Nephron (organoid): Measurements from ENCODE around the gene DEPDC4.

Experiments
- H3K27ac Mint-ChIP-seq, 3 experiments: 2 replicates each; pipeline ENCODE4 v1.8.0; 2020; ENCODE audit warnings: mixed read lengths in 3 of 3, mild to moderate bottlenecking in 2 of 3, moderate library complexity in 1 of 3
- H3K27me3 Mint-ChIP-seq: 2 replicates; pipeline ENCODE4 v1.8.0; 2021; ENCODE audit warnings: low read depth, mild to moderate bottlenecking, moderate library complexity, mixed read lengths
- H3K36me3 Mint-ChIP-seq: 2 replicates; pipeline ENCODE4 v1.8.0; 2020; ENCODE audit warnings: low read depth, mixed read lengths
- H3K4me1 Mint-ChIP-seq: 2 replicates; pipeline ENCODE4 v1.8.0; 2020; ENCODE audit warnings: mixed read lengths
- H3K4me3 Mint-ChIP-seq, 3 experiments: 2 replicates each; pipeline ENCODE4 v1.8.0; 2020; ENCODE audit warnings: mild to moderate bottlenecking in 3 of 3, mixed read lengths in 3 of 3, moderate library complexity in 2 of 3
- H3K9me3 Mint-ChIP-seq: 2 replicates; pipeline ENCODE4 v1.8.0; 2020; ENCODE audit warnings: mixed read lengths
- CTCF ChIP-seq, 3 experiments: fragments of 200-600 bp; sonication (generic); IDR thresholded peaks; one replicate each; pipeline ENCODE4 v1.5.0; 2021; ENCODE audit warnings: antibody characterized with exemption in 3 of 3; ENCODE audit not compliant: unreplicated experiment in 3 of 3

DEPDC4 gene

DNA sequence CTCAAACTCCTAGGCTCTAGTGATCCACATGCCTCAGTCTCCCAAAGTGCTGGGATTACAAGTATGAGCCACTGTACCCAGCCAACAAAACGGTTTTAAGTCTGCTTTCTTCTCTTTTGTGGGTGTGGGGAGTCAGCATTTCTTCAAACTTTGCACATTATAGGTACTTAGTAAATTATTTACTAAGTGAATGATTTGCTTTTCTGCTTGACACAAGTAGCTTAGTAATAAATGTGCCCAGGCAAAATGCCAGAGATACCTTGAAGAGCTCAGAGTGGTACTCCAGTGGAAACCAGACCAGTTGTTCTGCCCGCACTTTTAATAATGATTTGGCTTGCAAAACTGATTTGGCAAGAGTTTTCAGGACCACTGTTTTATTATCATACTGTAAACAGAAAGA is 15.0 kb downstream of the DEPDC4 start:
- no peaks in the 10 kb centered on the region for H3K9me3 Mint-ChIP-seq
- H3K4me3 Mint-ChIP-seq = no peak overlapping the region
- H3K36me3 Mint-ChIP-seq = no peaks in the 10 kb centered on the region
- no peak for TF ChIP-seq CTCF (IDR thresholded peaks at IDR 0.05; ENCODE audit: unreplicated experiment in 3 of 3)
- no peaks in the 10 kb centered on the region for H3K27me3 Mint-ChIP-seq
- H3K4me1 Mint-ChIP-seq = no peaks in the 10 kb centered on the region
- H3K27ac Mint-ChIP-seq = peak overlapping the region; percentile 70 to 90 (median 85)

DNA sequence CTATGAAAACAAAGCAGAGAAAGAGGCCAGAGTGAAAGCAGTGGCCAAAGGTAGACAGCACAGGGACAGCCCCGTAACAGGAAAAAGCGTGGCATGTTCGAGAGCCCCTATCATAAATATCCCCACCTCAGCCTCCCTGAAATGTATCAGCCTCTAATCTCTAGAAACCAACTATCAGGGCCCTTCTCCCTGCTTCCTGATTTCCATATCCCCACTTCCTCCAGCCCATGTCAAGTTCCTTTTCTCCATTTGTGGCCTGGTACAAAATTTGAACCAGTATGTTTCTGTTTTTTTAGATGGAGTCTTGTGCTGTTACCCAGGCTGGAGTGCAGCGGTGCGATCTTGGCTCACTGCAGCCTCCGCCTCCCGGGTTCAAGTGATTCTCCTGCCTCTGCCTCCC is 16.9 kb downstream of the DEPDC4 start:
- no peaks in the 10 kb centered on the region for H3K4me1 Mint-ChIP-seq
- TF ChIP-seq CTCF (IDR thresholded peaks at IDR 0.05; ENCODE audit: unreplicated experiment in 3 of 3) = no peak
- H3K9me3 Mint-ChIP-seq = no peaks in the 10 kb centered on the region
- H3K36me3 Mint-ChIP-seq = no peaks in the 10 kb centered on the region
- peaks cover 4% of the 10 kb centered on the region for H3K27me3 Mint-ChIP-seq
- no peak overlapping the region for H3K4me3 Mint-ChIP-seq
- no peak overlapping the region for H3K27ac Mint-ChIP-seq

DNA sequence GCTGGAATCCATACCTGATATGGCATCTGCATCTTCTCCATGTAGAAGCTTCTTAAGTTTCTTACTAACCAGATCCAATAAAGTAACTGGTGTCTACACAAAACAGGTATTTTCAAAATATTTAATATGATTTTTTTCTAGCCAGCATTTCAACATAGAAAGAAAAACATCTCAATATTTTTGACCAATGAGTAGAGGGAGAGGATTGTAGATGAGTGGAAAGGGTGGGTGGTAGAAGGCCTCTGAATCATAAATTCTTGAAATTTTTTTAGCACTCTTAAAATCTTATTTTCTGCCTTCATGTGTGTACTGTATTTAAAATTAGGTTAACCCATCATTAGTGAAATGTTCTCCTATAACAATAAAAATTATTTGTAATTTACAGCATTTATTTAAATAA is 18.0 kb downstream of the DEPDC4 start:
- H3K4me1 Mint-ChIP-seq = no peaks in the 10 kb centered on the region
- no peaks in the 10 kb centered on the region for H3K36me3 Mint-ChIP-seq
- no peak overlapping the region for H3K4me3 Mint-ChIP-seq
- H3K27ac Mint-ChIP-seq = no peak overlapping the region
- H3K27me3 Mint-ChIP-seq = peaks cover 4% of the 10 kb centered on the region
- TF ChIP-seq CTCF (IDR thresholded peaks at IDR 0.05; ENCODE audit: unreplicated experiment in 3 of 3) = no peak
- H3K9me3 Mint-ChIP-seq = no peaks in the 10 kb centered on the region

GRCh38 chr12:100247765-100248164 is 19.1 kb downstream of the DEPDC4 start:
- Mint-ChIP-seq H3K27ac (no peak overlapping the region), H3K36me3 (no peaks in the 10 kb centered on the region), H3K27me3 (peaks cover 4% of the 10 kb centered on the region), H3K4me3 (no peak overlapping the region), H3K9me3 (no peaks in the 10 kb centered on the region), H3K4me1 (no peaks in the 10 kb centered on the region)
- TF ChIP-seq CTCF (IDR thresholded peaks at IDR 0.05; ENCODE audit: unreplicated experiment in 3 of 3) = no peak

DNA sequence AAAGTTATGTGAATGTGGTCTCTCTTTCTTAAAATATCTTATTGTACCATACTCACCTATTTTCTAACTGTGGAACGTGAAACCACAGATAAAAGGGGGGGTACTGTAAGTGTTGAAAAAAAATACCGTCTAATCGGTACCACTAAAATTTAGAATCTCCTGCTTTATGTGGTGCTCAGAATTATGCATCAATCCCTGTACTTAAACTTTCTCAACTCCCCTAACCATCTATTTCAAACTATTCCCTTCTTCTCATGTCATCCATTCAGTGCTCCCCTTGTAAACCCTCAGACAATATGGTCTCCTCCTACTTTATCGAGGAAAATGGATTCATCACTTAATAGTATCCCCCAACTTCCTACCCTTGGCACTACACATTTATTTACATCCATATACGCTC is 23.7 kb downstream of the DEPDC4 start:
- Mint-ChIP-seq H3K4me3 (no peak overlapping the region), H3K9me3 (no peaks in the 10 kb centered on the region), H3K27ac (no peak overlapping the region), H3K27me3 (peaks cover 4% of the 10 kb centered on the region), H3K4me1 (no peaks in the 10 kb centered on the region), H3K36me3 (no peaks in the 10 kb centered on the region)
- TF ChIP-seq CTCF (IDR thresholded peaks at IDR 0.05; ENCODE audit: unreplicated experiment in 3 of 3) = no peak

DNA sequence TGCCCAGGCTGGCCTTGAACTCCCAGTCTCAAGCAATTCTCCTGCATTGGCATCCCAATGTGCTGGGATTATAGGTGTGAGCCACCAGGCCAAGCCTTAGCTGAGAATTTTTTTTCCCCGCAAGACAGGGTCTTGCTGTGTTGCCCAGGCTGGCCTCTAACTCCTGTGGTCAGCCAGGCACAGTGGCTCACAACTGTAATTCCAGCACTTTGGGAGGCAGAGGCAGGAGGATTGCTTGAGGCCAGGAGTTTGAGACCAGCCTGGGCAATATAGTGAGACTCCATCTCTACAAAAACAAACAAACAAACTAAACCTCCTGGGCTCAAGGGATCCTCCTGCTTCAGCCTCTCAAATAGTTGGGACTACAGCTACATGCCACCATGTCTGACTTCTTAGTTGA is 27.3 kb downstream of the DEPDC4 start:
- H3K36me3 Mint-ChIP-seq = no peaks in the 10 kb centered on the region
- H3K27ac Mint-ChIP-seq = no peak overlapping the region
- no peaks in the 10 kb centered on the region for H3K4me1 Mint-ChIP-seq
- H3K27me3 Mint-ChIP-seq = no peaks in the 10 kb centered on the region
- H3K4me3 Mint-ChIP-seq = no peak overlapping the region
- no peak for TF ChIP-seq CTCF (IDR thresholded peaks at IDR 0.05; ENCODE audit: unreplicated experiment in 3 of 3)
- H3K9me3 Mint-ChIP-seq = no peaks in the 10 kb centered on the region
